GM23338 (cell line): ENCODE measurements around the gene FNIP2. TPM values are rescaled to one million over a fixed set of nuclear protein-coding genes. Genes with fewer than 3 reads are reported as not detected.

Experiments
- ATAC-seq: fragments of 200-7000 bp; cut with Tn5 transposase; 3 replicates; pipeline ENCODE4 v1.9.1; 2020
- DNase-seq: peaks from one replicate; pipeline ENCODE4 v3.0.0-alpha.2; 2015; ENCODE audit warnings: low spot score
- H2AFZ ChIP-seq: fragments of 200-600 bp; sonication (generic); 2 replicates; pipeline ENCODE4 v1.8.0; 2016; ENCODE audit warnings: antibody characterized with exemption, mild to moderate bottlenecking, moderate library complexity
- H3F3A ChIP-seq: fragments of 200-600 bp; sonication (generic); replicated peaks from 2 replicates; pipeline ENCODE4 v1.8.0; 2017; ENCODE audit warnings: antibody characterized with exemption, mixed run types, low read depth
- H3K27ac ChIP-seq: fragments of 200-600 bp; sonication (generic); 2 replicates; pipeline ENCODE4 v1.6.1; 2016; ENCODE audit warnings: low read depth
- H3K27me3 ChIP-seq: fragments of 200-600 bp; sonication (generic); 2 replicates; pipeline ENCODE4 v1.8.0; 2016; ENCODE audit warnings: mild to moderate bottlenecking, mixed run types, moderate library complexity; ENCODE audit not compliant: insufficient read depth
- H3K36me3 ChIP-seq: fragments of 200-600 bp; sonication (generic); 2 replicates; pipeline ENCODE4 v1.8.0; 2016; ENCODE audit warnings: mild to moderate bottlenecking; ENCODE audit not compliant: insufficient read depth
- H3K4me1 ChIP-seq: fragments of 200-600 bp; sonication (generic); 2 replicates; pipeline ENCODE4 v1.8.0; 2016; ENCODE audit warnings: mild to moderate bottlenecking, moderate library complexity; ENCODE audit not compliant: insufficient read depth
- H3K4me2 ChIP-seq: fragments of 200-600 bp; sonication (generic); 2 replicates; pipeline ENCODE4 v1.7.1; 2017; ENCODE audit warnings: mixed run types
- H3K4me3 ChIP-seq: fragments of 200-600 bp; sonication (generic); 2 replicates; pipeline ENCODE4 v1.6.1; 2016; ENCODE audit warnings: mixed run types
- H3K79me2 ChIP-seq: fragments of 200-600 bp; sonication (generic); replicated peaks from 2 replicates; pipeline ENCODE4 v1.8.0; 2017; ENCODE audit warnings: mild to moderate bottlenecking; ENCODE audit not compliant: insufficient read depth
- H3K9me2 ChIP-seq: fragments of 200-600 bp; sonication (generic); 2 replicates; pipeline ENCODE4 v1.8.0; 2017; ENCODE audit not compliant: insufficient read depth
- H4K20me1 ChIP-seq: fragments of 200-600 bp; sonication (generic); replicated peaks from 2 replicates; pipeline ENCODE4 v1.8.0; 2017; ENCODE audit warnings: mild to moderate bottlenecking; ENCODE audit not compliant: insufficient read depth
- H3K27ac Mint-ChIP-seq: 2 replicates; pipeline ENCODE4 v1.8.0; 2020; ENCODE audit warnings: inconsistent platforms, mild to moderate bottlenecking, moderate library complexity, mixed read lengths
- H3K27me3 Mint-ChIP-seq: 3 replicates; pipeline ENCODE4 v1.8.0; 2022; ENCODE audit warnings: low read depth, mild to moderate bottlenecking, moderate library complexity, mixed read lengths, inconsistent platforms; ENCODE audit not compliant: insufficient read depth, poor library complexity
- H3K36me3 Mint-ChIP-seq: 3 replicates; pipeline ENCODE4 v1.8.0; 2021; ENCODE audit warnings: low read depth, mild to moderate bottlenecking, inconsistent platforms, moderate library complexity, mixed read lengths
- H3K4me1 Mint-ChIP-seq: 3 replicates; pipeline ENCODE4 v1.8.0; 2020; ENCODE audit warnings: mild to moderate bottlenecking, inconsistent platforms, mixed read lengths
- H3K4me3 Mint-ChIP-seq: 3 replicates; pipeline ENCODE4 v1.8.0; 2021; ENCODE audit warnings: moderate library complexity, mild to moderate bottlenecking, inconsistent platforms, mixed read lengths
- H3K9me3 Mint-ChIP-seq: 3 replicates; pipeline ENCODE4 v1.8.0; 2020; ENCODE audit warnings: moderate library complexity, mild to moderate bottlenecking, inconsistent platforms, mixed read lengths
- EZH2 ChIP-seq: fragments of 200-600 bp; sonication (generic); IDR thresholded peaks from one replicate; pipeline ENCODE4 v1.8.0; 2017; ENCODE audit warnings: antibody characterized with exemption, mild to moderate bottlenecking, low read depth; ENCODE audit not compliant: unreplicated experiment
- EZH2phosphoT487 ChIP-seq: fragments of 200-600 bp; sonication (generic); IDR thresholded peaks from one replicate; pipeline ENCODE4 v1.8.1; 2018; ENCODE audit warnings: antibody characterized with exemption; ENCODE audit not compliant: unreplicated experiment
- JUNB ChIP-seq: IDR thresholded peaks from one replicate; pipeline ENCODE4 v1.6.1; 2016; ENCODE audit warnings: antibody characterized with exemption; ENCODE audit not compliant: unreplicated experiment
- NANOG ChIP-seq: IDR thresholded peaks from 2 replicates; pipeline ENCODE4 v1.6.1; 2016; ENCODE audit warnings: antibody characterized with exemption, borderline replicate concordance
- POLR2AphosphoS5 ChIP-seq: IDR thresholded peaks from 2 replicates; pipeline ENCODE4 v1.6.1; 2016; ENCODE audit warnings: antibody characterized with exemption, low read depth
- STAT1 ChIP-seq: IDR thresholded peaks from one replicate; pipeline ENCODE4 v1.6.1; 2016; ENCODE audit warnings: antibody characterized with exemption; ENCODE audit not compliant: unreplicated experiment
- ZNF114 ChIP-seq: fragments of 250-450 bp; sonication (Bioruptor Pico); IDR thresholded peaks from 2 replicates; pipeline ENCODE4 v1.5.0; 2020; ENCODE audit warnings: mild to moderate bottlenecking, moderate library complexity
- ZNF331 ChIP-seq: fragments of 250-450 bp; sonication (Bioruptor Pico); IDR thresholded peaks from 2 replicates; pipeline ENCODE4 v1.5.0; 2020; ENCODE audit warnings: low read depth, mild to moderate bottlenecking, moderate library complexity
- polyA plus RNA-seq: library from polyadenylated mRNA; unstranded; fragments of >200 nt; fragmentation: Nextera tagmentation; extraction: Ambion mirVana; gene quantifications from 2 replicates; pipeline ENCODE4 v1.2.1, GENCODE V29; 2016
- total RNA-seq: library from RNA; depleted of rRNA; stranded (reverse); fragments of >200 nt; shearing (Covaris generic); gene quantifications from 2 replicates; pipeline ENCODE4 v1.2.3, GENCODE V29; 2014
- TF ChIP-seq, protein P1 (sequence below): IDR thresholded peaks from 2 replicates; pipeline ENCODE4 v1.6.1; 2016; ENCODE audit warnings: antibody characterized with exemption
- TF ChIP-seq, protein P2 (sequence below), 2 experiments: fragments of 200-600 bp in 1 of 2; sonication (generic) in 1 of 2; conservative IDR thresholded peaks; 2 replicates each; pipeline versions ENCODE4 v1.5.1 to v1.6.1; 2016 to 2017; ENCODE audit warnings: antibody characterized with exemption in 2 of 2, low read depth in 2 of 2, mild to moderate bottlenecking in 2 of 2, moderate library complexity in 1 of 2
- TF ChIP-seq, protein P3 (sequence below): fragments of 250-450 bp; sonication (Bioruptor Pico); IDR thresholded peaks from 2 replicates; pipeline ENCODE4 v1.5.0; 2020; ENCODE audit warnings: mild to moderate bottlenecking, moderate library complexity

The FNIP2 gene
- total and polyA plus RNA-seq, 2 experiments from 2014 or later, result 2.7 to 17.2 TPM

DNA sequence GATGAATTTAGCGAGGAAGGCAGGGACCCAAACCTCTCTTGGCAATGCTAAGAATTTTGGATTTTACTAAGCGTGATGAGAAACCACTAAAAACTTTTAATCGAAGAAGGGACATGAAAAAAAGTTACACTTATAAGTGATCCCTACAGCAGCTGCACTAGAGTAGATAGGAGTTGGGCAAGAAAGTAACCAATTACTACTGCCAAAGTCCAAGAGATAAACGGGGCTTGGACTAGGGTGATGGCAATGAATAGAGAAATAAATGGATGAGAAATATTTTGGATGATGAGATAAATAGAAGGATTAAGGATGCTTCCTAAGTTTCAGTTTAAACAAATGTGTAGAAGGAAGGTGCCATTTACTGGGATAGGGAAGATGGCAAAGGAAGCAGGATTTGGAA is 6.3 kb upstream of the FNIP2 start:
- Histone ChIP-seq H3K4me1 (peaks cover 2% of the 10 kb centered on the region; the same call in 1 of the 2 replicates), H3K4me3 (no peak overlapping the region), H3K79me2 (no peaks in the 10 kb centered on the region), H4K20me1 (no peaks in the 10 kb centered on the region), H3K9me2 (no peaks in the 10 kb centered on the region), H3K4me2 (no peak overlapping the region), H3K36me3 (no peaks in the 10 kb centered on the region), H3K27me3 (peaks cover 2% of the 10 kb centered on the region), H2AFZ (no peak overlapping the region), H3K27ac (no peak overlapping the region), H3F3A (no peaks in the 10 kb centered on the region; the same call in 1 of the 2 replicates)
- no peak overlapping the region for H3K27ac Mint-ChIP-seq
- H3K9me3 Mint-ChIP-seq, result peaks cover 17% of the 10 kb centered on the region
- no peak for TF ChIP-seq POLR2AphosphoS5
- TF ChIP-seq, protein P1, sequence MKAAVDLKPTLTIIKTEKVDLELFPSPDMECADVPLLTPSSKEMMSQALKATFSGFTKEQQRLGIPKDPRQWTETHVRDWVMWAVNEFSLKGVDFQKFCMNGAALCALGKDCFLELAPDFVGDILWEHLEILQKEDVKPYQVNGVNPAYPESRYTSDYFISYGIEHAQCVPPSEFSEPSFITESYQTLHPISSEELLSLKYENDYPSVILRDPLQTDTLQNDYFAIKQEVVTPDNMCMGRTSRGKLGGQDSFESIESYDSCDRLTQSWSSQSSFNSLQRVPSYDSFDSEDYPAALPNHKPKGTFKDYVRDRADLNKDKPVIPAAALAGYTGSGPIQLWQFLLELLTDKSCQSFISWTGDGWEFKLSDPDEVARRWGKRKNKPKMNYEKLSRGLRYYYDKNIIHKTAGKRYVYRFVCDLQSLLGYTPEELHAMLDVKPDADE, result no peak
- no peak for TF ChIP-seq ZNF114 (CRISPR knock-in tag)
- TF ChIP-seq EZH2, result no peak
- no peak for TF ChIP-seq JUNB
- TF ChIP-seq EZH2phosphoT487, result no peak
- no peak for TF ChIP-seq NANOG
- no peak for TF ChIP-seq STAT1
- TF ChIP-seq, protein P2, sequence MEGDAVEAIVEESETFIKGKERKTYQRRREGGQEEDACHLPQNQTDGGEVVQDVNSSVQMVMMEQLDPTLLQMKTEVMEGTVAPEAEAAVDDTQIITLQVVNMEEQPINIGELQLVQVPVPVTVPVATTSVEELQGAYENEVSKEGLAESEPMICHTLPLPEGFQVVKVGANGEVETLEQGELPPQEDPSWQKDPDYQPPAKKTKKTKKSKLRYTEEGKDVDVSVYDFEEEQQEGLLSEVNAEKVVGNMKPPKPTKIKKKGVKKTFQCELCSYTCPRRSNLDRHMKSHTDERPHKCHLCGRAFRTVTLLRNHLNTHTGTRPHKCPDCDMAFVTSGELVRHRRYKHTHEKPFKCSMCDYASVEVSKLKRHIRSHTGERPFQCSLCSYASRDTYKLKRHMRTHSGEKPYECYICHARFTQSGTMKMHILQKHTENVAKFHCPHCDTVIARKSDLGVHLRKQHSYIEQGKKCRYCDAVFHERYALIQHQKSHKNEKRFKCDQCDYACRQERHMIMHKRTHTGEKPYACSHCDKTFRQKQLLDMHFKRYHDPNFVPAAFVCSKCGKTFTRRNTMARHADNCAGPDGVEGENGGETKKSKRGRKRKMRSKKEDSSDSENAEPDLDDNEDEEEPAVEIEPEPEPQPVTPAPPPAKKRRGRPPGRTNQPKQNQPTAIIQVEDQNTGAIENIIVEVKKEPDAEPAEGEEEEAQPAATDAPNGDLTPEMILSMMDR (conservative IDR thresholded peaks at IDR 0.05; ENCODE audit: low read depth in 2 of 2), result no peak
- no peak for TF ChIP-seq ZNF331 (CRISPR knock-in tag)
- TF ChIP-seq, protein P3, sequence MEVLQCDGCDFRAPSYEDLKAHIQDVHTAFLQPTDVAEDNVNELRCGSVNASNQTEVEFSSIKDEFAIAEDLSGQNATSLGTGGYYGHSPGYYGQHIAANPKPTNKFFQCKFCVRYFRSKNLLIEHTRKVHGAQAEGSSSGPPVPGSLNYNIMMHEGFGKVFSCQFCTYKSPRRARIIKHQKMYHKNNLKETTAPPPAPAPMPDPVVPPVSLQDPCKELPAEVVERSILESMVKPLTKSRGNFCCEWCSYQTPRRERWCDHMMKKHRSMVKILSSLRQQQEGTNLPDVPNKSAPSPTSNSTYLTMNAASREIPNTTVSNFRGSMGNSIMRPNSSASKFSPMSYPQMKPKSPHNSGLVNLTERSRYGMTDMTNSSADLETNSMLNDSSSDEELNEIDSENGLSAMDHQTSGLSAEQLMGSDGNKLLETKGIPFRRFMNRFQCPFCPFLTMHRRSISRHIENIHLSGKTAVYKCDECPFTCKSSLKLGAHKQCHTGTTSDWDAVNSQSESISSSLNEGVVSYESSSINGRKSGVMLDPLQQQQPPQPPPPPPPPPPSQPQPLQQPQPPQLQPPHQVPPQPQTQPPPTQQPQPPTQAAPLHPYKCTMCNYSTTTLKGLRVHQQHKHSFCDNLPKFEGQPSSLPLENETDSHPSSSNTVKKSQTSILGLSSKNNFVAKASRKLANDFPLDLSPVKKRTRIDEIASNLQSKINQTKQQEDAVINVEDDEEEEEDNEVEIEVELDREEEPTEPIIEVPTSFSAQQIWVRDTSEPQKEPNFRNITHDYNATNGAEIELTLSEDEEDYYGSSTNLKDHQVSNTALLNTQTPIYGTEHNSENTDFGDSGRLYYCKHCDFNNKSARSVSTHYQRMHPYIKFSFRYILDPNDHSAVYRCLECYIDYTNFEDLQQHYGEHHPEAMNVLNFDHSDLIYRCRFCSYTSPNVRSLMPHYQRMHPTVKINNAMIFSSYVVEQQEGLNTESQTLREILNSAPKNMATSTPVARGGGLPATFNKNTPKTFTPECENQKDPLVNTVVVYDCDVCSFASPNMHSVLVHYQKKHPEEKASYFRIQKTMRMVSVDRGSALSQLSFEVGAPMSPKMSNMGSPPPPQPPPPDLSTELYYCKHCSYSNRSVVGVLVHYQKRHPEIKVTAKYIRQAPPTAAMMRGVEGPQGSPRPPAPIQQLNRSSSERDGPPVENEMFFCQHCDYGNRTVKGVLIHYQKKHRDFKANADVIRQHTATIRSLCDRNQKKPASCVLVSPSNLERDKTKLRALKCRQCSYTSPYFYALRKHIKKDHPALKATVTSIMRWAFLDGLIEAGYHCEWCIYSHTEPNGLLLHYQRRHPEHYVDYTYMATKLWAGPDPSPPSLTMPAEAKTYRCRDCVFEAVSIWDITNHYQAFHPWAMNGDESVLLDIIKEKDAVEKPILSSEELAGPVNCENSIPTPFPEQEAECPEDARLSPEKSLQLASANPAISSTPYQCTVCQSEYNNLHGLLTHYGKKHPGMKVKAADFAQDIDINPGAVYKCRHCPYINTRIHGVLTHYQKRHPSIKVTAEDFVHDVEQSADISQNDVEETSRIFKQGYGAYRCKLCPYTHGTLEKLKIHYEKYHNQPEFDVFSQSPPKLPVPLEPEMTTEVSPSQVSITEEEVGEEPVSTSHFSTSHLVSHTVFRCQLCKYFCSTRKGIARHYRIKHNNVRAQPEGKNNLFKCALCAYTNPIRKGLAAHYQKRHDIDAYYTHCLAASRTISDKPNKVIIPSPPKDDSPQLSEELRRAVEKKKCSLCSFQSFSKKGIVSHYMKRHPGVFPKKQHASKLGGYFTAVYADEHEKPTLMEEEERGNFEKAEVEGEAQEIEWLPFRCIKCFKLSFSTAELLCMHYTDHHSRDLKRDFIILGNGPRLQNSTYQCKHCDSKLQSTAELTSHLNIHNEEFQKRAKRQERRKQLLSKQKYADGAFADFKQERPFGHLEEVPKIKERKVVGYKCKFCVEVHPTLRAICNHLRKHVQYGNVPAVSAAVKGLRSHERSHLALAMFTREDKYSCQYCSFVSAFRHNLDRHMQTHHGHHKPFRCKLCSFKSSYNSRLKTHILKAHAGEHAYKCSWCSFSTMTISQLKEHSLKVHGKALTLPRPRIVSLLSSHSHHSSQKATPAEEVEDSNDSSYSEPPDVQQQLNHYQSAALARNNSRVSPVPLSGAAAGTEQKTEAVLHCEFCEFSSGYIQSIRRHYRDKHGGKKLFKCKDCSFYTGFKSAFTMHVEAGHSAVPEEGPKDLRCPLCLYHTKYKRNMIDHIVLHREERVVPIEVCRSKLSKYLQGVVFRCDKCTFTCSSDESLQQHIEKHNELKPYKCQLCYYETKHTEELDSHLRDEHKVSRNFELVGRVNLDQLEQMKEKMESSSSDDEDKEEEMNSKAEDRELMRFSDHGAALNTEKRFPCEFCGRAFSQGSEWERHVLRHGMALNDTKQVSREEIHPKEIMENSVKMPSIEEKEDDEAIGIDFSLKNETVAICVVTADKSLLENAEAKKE (CRISPR knock-in tag), result no peak
- no peak for ATAC-seq
- H3K4me3 Mint-ChIP-seq, result no peak overlapping the region
- H3K36me3 Mint-ChIP-seq, result peaks cover 6% of the 10 kb centered on the region; the same call in 2 of the 3 replicates
- peaks cover 3% of the 10 kb centered on the region; the same call in 2 of the 3 replicates for H3K4me1 Mint-ChIP-seq
- DNase-seq, result no peak
- H3K27me3 Mint-ChIP-seq, result peaks cover 1% of the 10 kb centered on the region
